HG02943 (cell line): ENCODE measurements around the gene CENPL.
"Not testable (repeated sequence)": the region's sequence is repeated elsewhere in the genome, so short reads cannot be mapped to it uniquely, and the experiment has no call there.

ENCODE experiments used
- ATAC-seq: cut with Tn5 transposase; IDR thresholded peaks from one replicate; pipeline ENCODE4 v1.9.1; 2021; ENCODE audit warnings: mild to moderate bottlenecking, low read depth, moderate library complexity; ENCODE audit not compliant: unreplicated experiment

Gene CENPL

GRCh38 chr1:173768206-173768605 lies 56.5 kb downstream of the CENPL start:
- ATAC-seq = no peak

DNA sequence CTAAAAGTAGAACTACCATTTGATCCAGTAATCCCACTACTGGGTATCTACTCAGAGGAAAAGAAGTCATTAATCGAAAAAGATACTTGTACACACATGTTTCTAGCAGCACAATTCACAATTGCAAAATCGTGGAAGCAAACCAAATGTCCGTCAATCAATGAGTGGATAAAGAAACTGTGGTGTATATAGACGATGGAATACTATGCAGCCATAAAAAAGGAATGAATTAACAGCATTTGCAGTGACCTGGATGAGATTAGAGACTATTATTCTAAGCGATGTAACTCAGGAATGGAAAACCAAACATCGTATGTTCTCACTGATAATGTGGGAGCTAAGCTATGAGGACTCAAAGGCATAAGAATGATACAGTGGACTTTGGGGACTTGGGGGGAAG lies 60.4 kb downstream of the CENPL start:
- ATAC-seq = not testable (repeated sequence)

DNA sequence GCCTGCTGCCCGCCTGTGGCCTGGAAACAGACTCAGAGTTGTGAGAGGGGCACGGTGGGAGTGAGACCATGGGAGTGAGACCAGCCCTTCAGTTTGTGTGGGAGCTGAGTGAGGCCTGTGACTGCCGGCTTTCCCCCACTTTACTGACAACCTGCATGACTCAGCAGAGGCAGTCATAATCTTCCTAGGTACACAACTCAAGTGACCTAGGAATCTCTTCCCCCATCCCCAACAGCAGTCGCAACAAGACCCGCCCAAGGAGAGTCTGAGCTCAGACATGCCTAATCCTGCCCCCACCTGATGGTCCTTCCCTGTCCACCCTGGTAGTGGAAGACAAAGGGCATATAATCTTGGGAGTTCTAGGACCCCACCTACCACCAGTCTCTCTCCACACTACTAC lies 65.7 kb downstream of the CENPL start:
- no peak for ATAC-seq

GRCh38 chr1:173758110-173758509 lies 66.6 kb downstream of the CENPL start:
- ATAC-seq = no peak

DNA sequence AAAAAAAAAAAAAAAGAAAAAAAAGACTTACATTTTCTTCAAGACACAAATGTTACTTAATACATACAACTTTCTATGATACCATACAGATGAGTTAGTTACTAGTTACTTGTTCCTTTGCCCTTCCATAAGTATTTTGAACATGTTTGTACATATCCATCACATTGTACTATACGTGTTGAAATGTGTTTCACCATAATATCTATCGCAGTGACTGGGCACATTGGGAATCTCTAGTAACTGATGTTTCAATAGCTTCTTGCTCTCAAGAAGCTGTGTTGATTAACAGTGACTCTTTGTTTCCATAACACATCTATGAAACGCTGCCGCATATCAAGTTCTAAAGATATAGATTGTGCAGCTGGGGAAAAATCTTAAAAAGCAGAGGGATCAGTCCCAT lies 67.0 kb downstream of the CENPL start:
- no peak for ATAC-seq

GRCh38 chr1:173753830-173754229 lies 70.9 kb downstream of the CENPL start:
- no peak for ATAC-seq
